NCI-H2171 treated with DMSO at 0.1 percent for 48 hours (cell line): ENCODE measurements around the gene AKAP6.

Experiments
- DNase-seq: peaks from one replicate; lab custom pipeline; 2025; lab: John Stamatoyannopoulos, UW

Gene AKAP6

GRCh38 chr14:32627545-32628298, 298.6 kb downstream of the AKAP6 start:
- DNase-seq = no peak

GRCh38 chr14:32629236-32629635, 300.1 kb downstream of the AKAP6 start:
- no peak for DNase-seq

- no peak for DNase-seq
Observed at GRCh38 chr14:32630701-32631100, 301.6 kb downstream of the AKAP6 start.

GRCh38 chr14:32633224-32633859, 304.2 kb downstream of the AKAP6 start:
- no peak for DNase-seq

- DNase-seq = no peak
Observed at GRCh38 chr14:32633930-32634329, 304.8 kb downstream of the AKAP6 start.

- no peak for DNase-seq
Observed at GRCh38 chr14:32635061-32635719, 306.1 kb downstream of the AKAP6 start.

- DNase-seq = no peak
Observed at GRCh38 chr14:32637582-32637981, 308.5 kb downstream of the AKAP6 start.

GRCh38 chr14:32639208-32639607, 310.1 kb downstream of the AKAP6 start:
- DNase-seq = no peak

GRCh38 chr14:32645551-32645950, 316.5 kb downstream of the AKAP6 start:
- no peak for DNase-seq

- DNase-seq = no peak
Observed at GRCh38 chr14:32648434-32648833, 319.3 kb downstream of the AKAP6 start.

- no peak for DNase-seq
Observed at GRCh38 chr14:32650030-32650429, 320.9 kb downstream of the AKAP6 start.

GRCh38 chr14:32650665-32651064, 321.6 kb downstream of the AKAP6 start:
- no peak for DNase-seq

GRCh38 chr14:32654106-32654505, 325.0 kb downstream of the AKAP6 start:
- no peak for DNase-seq

GRCh38 chr14:32656601-32657000, 327.5 kb downstream of the AKAP6 start:
- no peak for DNase-seq

- peak; percentile 6 for DNase-seq
Observed at GRCh38 chr14:32657081-32657480, 328.0 kb downstream of the AKAP6 start.

GRCh38 chr14:32661216-32661615, 332.1 kb downstream of the AKAP6 start:
- DNase-seq = no peak

GRCh38 chr14:32662211-32662610, 333.1 kb downstream of the AKAP6 start:
- no peak for DNase-seq

- no peak for DNase-seq
Observed at GRCh38 chr14:32666308-32666707, 337.2 kb downstream of the AKAP6 start.

- DNase-seq = no peak
Observed at GRCh38 chr14:32667287-32667686, 338.2 kb downstream of the AKAP6 start.

GRCh38 chr14:32667791-32668190, 338.7 kb downstream of the AKAP6 start:
- no peak for DNase-seq

GRCh38 chr14:32669391-32669790, 340.3 kb downstream of the AKAP6 start:
- no peak for DNase-seq

- no peak for DNase-seq
Observed at GRCh38 chr14:32675433-32675832, 346.3 kb downstream of the AKAP6 start.

- no peak for DNase-seq
Observed at GRCh38 chr14:32677129-32677780, 348.2 kb downstream of the AKAP6 start.
